Stimulated activated CD8-positive, alpha-beta memory T cell treated with anti-CD3 and anti-CD28 coated beads, Interleukin-15, amount 100 ng/mL, for 4 hours (primary cell): ENCODE results near the gene ABCA1.
"Not testable (repeated sequence)": the region's sequence is repeated elsewhere in the genome, so short reads cannot be mapped to it uniquely, and the experiment has no call there.

Source experiments
- DNase-seq, 2 donors: peaks; one replicate each; pipeline ENCODE4 v3.0.0-alpha.2; 2020; ENCODE audit warnings: low read depth in 2 of 2

The ABCA1 gene

DNA sequence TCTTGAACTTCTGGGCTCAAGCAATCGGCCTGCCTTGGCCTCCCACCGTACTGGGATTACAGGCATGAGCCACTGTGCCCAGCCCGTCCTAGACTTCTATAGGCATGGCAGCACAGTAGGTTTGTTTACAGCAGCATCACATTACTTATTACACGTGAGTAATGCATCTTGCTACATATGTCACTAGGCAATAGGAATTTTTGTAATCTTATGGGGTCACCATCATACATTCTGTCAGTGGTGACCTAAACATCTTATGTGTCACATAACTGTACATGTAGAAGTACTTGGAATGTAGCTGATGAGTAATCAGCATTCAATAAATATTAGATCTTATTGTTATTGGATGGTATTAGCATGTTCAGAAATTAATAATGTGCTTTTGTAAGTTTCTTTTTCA is 22.9 kb upstream of the ABCA1 start:
- no peak for DNase-seq

DNA sequence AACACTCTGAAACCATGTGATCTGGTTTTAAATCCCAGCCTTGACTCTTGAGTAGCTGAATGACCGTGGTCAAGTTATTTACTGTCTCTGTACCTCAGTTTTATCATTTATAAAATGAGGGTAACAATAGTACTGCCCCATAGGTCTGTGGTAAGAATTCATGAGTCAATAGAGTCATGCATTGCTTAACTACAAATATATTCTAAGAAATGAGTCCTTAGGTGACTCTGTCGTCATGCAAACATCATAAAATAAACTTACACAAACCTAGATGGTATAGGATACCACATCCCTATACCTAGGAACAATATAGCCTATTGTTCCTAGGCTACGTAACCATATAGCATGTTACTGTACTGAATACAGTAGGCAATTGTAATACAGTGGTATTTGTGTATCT is 20.3 kb upstream of the ABCA1 start:
- no peak for DNase-seq

DNA sequence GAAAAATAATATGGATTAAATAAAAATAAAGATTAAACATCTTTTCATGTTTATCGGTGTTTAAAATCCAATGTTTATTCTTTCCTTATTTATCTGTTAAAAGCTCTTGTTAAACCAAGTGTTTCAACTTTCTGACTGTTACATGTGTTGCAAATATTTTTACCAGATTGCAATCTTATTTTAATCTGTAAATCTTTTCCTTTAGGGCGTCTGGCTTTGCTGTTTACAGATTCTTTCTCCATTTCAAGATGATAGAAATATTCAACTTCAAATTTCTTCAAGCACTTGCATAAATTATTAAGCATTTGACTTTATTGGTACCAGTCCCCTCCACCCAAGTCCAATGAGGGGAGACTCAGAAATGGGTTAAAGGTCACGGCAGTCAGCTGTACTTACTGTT is 16.9 kb upstream of the ABCA1 start:
- DNase-seq = no peak

DNA sequence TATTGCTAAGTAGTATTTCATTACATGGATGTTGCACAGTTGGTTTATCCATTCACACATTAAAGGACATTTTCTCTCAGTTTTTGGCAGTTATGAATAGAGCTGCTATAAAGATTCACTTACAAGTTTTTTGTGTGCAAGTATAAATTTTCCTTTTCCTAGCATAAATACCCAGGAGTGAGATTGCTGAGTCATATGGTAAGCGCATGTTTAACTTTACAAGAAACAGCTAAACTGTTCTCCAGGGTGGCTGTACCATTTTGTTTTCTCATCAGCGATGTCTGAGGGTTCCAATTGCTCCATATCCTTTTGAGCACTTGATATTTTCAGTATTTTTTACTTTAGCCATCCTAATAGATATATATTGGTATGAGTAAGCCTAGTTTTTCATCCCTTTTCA is 16.4 kb upstream of the ABCA1 start:
- no peak for DNase-seq

DNA sequence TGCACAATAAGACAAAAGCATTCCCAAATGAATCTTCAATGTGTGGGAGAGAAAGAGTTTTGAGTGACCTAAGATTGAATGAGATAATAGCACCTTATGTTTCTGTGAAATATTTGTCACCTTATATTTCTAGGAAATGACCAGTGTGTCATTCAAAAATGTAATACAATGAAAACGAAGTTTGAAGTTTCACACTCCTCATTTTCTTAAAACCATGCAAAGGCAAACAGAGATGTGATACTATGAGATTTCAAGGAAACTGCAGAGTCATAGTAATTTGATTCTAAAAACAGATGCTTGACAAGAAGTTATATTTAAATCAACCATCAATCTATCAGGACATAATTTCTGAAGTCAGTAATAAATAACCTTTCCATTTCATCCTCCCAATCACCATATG is 13.6 kb upstream of the ABCA1 start:
- no peak for DNase-seq

DNA sequence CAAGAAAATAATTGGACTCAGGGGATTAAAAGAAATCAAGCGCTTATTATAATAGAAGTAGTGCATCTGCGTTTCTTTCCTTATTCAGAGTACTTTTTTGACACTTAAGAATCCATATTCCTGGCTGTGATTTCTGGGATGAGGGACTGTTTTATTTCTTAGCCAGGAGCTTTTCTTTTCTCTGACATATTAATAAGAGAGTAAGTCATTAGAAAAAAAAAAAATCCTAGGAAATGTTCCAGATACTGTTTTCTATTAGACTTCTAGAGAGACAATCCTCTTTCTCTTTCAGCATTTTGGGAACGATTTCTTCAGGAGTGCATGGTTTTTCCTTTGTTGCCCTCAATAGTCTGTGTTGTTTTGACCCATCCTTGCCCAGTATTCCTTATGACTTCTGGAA is 8.3 kb upstream of the ABCA1 start:
- DNase-seq = no peak

DNA sequence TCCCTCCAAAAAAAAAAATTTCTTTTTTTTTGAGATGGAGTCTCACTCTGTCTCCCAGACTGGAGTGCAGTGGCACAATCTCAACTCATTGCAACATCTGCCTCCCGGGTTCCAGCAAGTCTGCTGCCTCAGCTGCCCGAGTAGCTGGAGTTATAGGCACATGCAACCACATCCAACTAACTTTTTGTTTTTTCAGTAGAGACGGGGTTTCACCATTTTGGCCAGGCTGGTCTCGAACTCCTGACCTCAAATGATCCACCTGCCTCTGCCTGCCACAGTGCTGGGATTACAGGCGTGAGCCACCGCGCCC is 7.5 kb upstream of the ABCA1 start:
- DNase-seq = not testable (repeated sequence)

DNA sequence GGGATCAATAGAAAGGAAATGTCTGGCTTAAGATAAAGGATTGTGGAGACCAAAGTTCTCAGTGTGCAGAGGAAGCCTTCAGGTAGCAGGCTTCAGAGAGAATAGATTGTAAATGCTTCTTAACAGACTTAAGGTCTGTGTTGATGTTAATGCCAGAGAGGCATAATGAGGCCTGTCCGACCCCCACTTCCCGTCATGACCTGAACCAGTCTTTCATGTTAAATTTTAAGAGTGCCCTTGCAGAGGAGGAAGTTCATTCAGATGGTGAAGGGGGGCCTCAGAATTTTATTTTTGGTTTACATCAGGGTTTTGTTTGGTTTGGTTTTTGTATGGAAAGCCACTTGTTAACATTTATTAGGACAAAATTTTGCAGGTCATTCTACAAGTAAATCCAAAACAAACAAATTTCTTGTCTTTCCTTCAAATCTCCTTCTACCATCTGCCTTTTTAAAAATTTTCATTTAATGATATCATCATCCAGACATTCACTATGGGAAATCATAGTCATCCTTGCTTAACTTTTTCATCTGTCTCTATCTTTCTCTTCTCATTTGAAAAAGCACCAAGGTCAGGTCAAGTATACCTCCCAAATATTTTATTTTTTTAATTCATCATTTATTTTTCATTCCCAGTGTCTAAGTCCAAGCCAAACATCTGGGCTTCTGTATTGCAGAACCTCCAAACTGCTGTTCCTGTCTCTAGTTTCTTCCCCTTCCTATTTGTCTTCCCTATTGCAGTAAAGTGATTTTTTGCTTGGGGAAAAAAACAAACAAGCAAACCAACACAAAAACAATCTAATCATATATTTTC is 6.9 kb upstream of the ABCA1 start:
- DNase-seq = no peak

DNA sequence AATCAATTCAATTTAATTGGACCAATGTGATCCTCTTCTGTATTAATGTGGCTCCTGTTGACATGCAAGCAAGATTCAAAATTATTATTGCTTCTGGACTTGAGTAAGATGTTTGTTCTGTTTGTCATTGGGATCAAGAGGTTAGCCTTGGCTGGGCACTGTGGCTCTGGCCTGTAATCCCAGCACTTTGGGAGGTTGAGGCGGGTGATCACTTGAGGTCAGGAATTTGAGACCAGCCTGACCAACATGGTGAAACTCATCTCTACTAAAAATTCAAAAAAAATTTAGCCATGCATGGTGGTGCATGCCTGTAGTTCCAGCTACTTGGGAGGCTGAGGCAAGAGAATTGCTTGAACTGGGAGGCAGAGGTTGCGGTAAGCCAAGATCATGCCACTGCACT is 5.1 kb upstream of the ABCA1 start:
- not testable (repeated sequence) for DNase-seq

DNA sequence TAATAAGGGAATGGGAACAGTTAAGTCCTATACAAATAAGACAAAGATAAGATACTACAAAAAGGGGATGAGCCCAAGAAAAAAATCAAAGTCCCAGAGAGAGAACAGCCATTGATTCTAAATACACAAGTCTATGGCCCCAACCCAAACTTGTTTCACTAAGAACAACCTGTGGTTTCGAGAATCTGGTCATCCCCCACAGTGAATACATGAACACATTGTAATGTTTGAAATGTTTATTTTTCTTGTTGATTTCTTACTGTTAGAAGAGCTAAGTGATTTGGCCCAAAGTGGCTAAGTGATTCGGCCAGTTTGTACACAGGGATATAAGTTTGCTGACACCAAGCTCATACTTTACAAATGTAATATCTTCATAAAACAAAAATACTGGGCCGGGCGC is 3.3 kb upstream of the ABCA1 start:
- no peak for DNase-seq

DNA sequence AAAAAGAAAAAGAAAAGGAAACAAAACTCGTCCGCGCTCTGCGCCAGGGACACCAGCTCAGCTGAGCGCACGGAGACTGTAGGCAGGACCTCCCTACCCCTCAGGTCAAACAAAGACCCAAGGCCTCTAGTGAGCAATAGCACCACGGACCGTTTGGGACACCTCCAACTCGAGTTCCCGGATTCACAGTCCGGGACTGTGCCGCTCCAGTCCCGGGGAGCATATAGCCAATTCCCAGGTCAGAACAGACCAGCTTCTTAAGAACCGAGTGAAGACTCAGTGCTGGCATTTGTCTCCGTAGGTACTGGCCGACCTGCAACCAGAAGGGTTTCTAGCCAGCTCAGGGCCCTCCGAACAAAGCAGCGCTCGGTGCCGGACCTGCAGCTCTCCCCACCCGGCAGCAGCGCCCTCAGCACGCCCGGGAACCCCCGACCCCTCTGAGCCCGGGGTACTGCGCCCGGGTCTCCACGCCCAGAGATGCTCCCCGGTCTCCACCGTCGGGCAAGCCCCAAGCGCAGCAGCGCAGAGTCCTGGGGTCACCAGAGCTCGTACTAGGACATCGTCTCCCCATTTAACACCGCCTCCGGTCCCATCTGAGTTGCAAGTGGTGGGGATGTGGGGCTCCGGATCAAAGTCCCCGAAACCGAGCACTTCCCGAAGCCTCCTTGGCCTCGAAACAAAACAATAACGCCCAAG is 591 bp downstream of the ABCA1 start:
- no peak for DNase-seq

DNA sequence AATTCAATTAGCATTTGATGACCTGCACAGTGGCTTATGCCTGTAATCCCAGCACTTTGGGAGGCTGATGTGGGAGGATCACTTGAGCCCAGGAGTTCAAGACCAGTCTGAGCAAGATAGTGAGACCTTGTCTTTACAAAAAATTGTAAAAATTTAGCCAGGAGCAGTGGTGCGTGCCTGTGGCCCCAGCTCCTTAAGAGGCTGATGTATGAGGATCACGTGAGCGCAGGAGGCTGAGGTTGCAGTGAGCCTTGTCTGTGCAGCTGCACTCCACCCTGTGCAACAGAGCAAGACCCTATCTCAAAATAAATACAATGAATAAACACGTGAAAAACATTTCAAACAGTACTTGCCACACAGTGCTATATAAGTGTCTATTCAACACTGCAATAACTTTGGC is 4.2 kb downstream of the ABCA1 start:
- DNase-seq = no peak

DNA sequence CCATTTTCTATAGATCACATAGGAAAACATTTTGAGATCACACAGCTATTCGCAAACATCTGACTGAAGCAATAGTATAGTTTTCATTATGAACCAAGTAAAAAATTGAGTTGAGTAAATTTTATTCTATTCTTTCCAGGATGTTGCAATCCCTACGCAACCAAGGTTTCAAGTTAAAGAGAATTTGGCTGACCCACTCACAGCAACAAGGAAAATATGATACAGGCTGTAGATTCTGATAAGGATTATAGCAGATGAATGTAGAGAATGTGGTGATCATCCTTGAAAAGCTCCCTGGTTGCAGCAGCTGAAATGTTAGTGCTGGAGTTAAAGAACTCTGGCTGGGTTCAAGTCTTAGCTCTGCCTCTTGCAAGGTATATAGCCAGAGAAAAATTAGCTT is 4.7 kb downstream of the ABCA1 start:
- DNase-seq = no peak

DNA sequence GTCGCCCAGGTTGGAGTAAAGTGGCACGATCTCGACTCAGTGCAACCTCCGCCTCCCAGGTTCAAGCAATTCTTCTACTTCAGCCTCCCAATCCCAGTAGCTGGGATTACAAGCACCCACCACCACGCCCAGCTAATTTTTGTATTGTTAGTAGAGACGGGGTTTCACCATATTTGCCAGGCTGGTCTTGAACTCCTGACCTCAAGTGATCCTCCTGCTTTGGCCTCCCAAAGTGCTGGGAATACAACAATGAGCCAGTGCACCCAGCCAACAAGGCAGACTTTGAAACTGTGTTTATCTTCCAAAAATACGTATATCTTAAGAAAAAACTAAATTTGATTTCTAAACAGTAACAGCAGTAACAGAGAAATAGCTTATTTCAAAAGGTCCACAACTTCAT is 5.2 kb downstream of the ABCA1 start:
- not testable (repeated sequence) for DNase-seq

DNA sequence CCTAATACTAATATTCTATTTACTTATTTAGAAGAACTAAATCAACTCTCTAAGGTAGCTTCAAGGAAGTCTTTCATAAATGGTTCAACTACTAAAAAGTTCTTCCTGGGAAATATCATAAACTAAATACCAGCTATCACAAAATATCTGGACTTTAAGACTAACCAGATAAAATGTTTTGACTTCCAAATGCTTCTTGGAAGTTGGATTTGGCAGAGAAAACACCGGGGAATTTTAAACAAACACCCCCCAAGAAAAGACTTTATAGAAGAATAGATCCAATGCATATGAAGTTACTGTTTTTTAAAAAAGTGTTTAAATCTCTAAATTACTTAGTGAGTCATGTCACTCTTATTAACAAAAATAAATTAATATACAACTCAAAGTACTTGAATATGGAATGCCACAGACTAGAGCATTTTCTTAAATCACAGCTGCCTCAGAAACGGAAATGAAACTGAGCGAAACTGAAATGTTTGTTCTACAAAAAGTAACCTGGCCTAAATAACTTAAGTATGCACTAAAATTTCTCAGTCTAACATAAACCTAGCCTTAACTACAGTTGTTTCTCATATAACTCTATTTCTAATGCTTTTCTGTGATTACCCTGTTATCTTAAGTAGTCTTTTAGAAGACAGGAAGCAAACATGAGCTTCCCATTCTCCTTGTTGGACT is 6.8 kb downstream of the ABCA1 start:
- no peak for DNase-seq

DNA sequence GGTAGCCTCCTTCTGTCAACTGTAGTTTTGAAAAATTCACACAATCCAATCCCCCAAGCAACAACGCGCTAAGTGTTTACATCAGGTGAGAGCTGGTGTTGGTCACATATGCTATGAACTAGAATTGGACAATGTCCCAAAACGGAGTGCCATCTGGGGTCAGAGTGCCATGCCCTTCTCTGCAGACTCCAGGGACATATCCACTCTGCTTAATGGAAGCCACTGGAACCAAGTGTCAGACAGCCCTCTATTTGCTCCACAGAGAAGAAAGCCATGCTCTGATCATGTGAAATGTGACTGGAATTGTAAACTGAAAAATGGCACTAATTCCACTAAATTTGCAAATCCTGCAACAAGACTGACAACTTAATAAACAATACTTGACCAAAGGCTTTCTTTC is 12.2 kb downstream of the ABCA1 start:
- no peak for DNase-seq

DNA sequence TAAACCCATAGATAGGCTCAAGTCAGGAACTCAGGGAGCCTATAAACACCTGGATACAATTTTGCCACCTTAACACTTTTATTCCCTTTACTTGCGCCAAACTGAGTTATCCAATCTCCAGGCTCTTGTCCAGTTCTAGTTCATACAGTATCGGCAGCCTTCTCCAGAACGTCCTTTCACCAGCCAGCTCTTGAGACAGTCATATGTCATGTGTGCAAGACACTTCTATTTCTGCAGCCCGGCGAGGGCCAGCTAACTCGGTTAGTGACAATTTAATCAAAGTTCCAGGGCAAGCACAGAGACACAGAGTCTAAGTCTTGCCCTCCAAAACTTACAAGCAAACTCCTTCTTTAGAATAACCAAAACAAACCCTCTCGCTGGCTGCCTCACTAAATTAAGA is 12.9 kb downstream of the ABCA1 start:
- no peak for DNase-seq

DNA sequence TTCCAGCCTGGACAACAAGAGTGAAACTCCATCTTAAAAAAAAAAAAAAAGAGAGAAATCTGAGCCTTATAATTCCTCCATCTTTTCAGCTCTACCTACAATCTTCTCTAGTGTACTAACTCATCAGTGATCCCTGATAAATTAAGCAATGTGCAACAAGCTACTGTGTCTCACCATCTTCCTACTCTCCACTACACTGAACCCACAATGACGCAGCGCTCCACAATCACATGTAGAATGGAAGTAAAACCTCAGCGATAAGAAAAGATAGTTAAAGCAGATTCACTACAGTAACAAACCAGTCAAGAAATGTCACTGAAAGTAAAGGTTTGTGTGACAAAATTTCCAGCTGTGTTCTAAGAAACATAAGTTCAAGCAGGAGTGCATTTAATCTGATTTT is 13.5 kb downstream of the ABCA1 start:
- no peak for DNase-seq

DNA sequence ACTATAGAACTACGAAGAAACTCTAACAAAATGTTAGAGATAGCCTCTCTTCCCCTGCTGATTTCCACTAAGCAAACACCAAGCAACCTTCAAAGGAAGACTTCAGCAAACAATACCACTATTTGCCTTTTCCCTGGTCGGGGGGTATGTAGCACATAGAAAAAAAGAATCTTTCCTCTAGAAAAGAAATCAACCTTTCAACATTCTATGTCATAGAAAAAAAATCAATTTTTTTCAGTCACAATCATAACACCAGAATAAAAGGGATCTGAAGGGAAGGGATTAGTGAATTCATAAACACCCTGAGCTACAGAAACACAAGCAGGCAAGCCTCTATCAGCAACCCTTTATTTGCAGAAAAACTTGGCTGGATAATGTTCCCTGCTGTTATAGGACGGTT is 15.3 kb downstream of the ABCA1 start:
- no peak for DNase-seq

DNA sequence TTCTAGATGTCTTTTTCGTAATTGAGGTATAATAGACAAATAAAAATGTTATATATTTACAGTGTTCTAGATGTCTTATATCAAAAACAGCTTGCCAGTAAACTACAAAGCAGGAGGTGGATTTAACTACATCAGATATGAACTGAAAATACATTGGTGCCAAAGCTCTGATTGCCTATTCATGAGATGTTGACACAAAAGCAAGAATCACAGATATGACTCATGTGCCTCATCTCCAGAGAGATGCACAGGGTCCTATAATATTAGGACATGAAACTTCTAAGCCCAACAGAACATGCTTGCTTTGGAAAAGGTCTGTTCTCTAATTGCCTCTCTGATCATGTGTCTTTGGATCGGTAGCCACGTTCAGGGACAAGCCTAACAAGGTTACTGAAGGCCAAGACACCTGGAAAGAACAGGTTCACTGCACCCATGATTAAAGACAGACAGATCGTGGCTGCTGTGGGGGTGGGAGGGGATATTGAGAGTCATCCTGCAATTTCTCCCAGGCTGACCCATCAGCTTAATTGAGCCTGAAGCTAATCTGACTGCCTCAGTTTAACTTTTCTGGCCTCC is 16.8 kb downstream of the ABCA1 start:
- no peak for DNase-seq

DNA sequence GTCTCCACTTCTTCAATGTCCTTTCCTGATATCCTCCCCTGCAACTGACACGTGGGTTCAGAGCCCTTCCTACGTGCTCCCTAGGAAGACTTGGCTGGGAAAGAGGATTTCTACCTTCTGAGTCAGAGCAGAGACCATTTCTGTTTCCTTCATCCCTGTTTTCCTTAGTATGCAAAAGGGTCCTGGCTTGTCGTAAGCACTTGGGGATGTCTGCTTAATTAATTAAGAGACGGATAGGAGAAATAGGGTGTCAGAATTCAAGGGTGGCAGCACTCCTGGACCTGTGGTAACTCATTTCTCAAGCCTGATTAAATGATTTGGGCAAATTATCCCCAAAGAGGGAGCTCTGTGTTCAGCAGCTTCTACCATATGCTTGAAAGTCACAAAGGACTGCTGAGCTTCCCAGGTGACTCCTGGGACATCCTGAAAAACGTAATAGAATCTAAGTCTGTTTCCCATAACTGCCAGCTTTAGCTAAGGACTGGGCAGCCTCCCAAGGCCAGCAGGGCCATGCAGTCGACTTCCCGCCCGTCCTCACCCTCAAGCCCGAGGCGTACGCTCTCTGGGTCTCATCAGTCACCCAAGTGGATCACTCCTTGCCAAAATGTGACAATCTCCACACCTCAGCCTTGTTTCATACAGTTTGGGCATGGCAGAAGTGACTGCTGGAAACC is 20.5 kb downstream of the ABCA1 start:
- DNase-seq = no peak
